HFFc6 (cell line): ENCODE results near the gene CHAT. TPM values are rescaled to one million over a fixed set of nuclear protein-coding genes. Genes with fewer than 3 reads are reported as not detected.

Experiments
- DNase-seq: peaks from one replicate; pipeline ENCODE4 v3.0.0-alpha.2; 2018
- H3K27ac Mint-ChIP-seq: 2 replicates; pipeline ENCODE4 v1.8.0; 2020; ENCODE audit warnings: mild to moderate bottlenecking, mixed read lengths
- H3K27me3 Mint-ChIP-seq: 2 replicates; pipeline ENCODE4 v1.8.0; 2021; ENCODE audit warnings: mild to moderate bottlenecking, moderate library complexity, mixed read lengths; ENCODE audit not compliant: insufficient read depth
- H3K36me3 Mint-ChIP-seq: 2 replicates; pipeline ENCODE4 v1.8.0; 2021; ENCODE audit warnings: low read depth, mixed read lengths
- H3K4me1 Mint-ChIP-seq: 2 replicates; pipeline ENCODE4 v1.8.0; 2020; ENCODE audit warnings: low read depth, mixed read lengths
- H3K4me3 Mint-ChIP-seq: 2 replicates; pipeline ENCODE4 v1.8.0; 2020; ENCODE audit warnings: mild to moderate bottlenecking, moderate library complexity, mixed read lengths
- H3K9me3 Mint-ChIP-seq: 2 replicates; pipeline ENCODE4 v1.8.0; 2020; ENCODE audit warnings: mild to moderate bottlenecking, mixed read lengths
- CTCF ChIP-seq: fragments of 200-600 bp; sonication (generic); IDR thresholded peaks from 2 replicates; pipeline ENCODE4 v1.5.0; 2021; ENCODE audit warnings: antibody characterized with exemption, mild to moderate bottlenecking
- total RNA-seq, 6 experiments: library from RNA; stranded (reverse); fragmentation: NEBNext Ultra II Directional; extraction: Animal tissue kit (Norgen Biotek cat#: 25700); gene quantifications; 2 replicates in 1 of 6; 3 replicates in 5 of 6; pipeline ENCODE4 v1.2.3, GENCODE V29; 2021

CHAT gene
- total RNA-seq, 6 experiments from 2014 or later: not detected

GRCh38 chr10:49633327-49634068 is 19.7 kb downstream of the CHAT start:
- H3K27me3 Mint-ChIP-seq: peaks cover 28% of the 10 kb centered on the region

GRCh38 chr10:49634069-49634660 is 20.3 kb downstream of the CHAT start:
- H3K4me3 Mint-ChIP-seq: no peak overlapping the region
- peaks cover 28% of the 10 kb centered on the region for H3K27me3 Mint-ChIP-seq
- H3K27ac Mint-ChIP-seq: no peak overlapping the region
- TF ChIP-seq CTCF: no peak
- no peaks in the 10 kb centered on the region for H3K4me1 Mint-ChIP-seq
- no peaks in the 10 kb centered on the region for H3K9me3 Mint-ChIP-seq
- DNase-seq: no peak
- H3K36me3 Mint-ChIP-seq: no peaks in the 10 kb centered on the region

More at GRCh38 chr10:49633327-49634068, 19.7 kb downstream of the CHAT start:
- H3K9me3 Mint-ChIP-seq: no peaks in the 10 kb centered on the region
- no peak for TF ChIP-seq CTCF
- no peaks in the 10 kb centered on the region for H3K36me3 Mint-ChIP-seq
- no peak overlapping the region for H3K27ac Mint-ChIP-seq
- no peak for DNase-seq
- no peaks in the 10 kb centered on the region for H3K4me1 Mint-ChIP-seq
- no peak overlapping the region for H3K4me3 Mint-ChIP-seq

- no peak for TF ChIP-seq CTCF
- no peak overlapping the region for H3K27ac Mint-ChIP-seq
- H3K27me3 Mint-ChIP-seq: peaks cover 46% of the 10 kb centered on the region
- H3K4me3 Mint-ChIP-seq: no peak overlapping the region
- H3K36me3 Mint-ChIP-seq: no peaks in the 10 kb centered on the region
- DNase-seq: no peak
- no peaks in the 10 kb centered on the region for H3K4me1 Mint-ChIP-seq
- H3K9me3 Mint-ChIP-seq: no peaks in the 10 kb centered on the region
Measured at GRCh38 chr10:49642311-49642710, 28.5 kb downstream of the CHAT start.

- Mint-ChIP-seq H3K4me1 (no peaks in the 10 kb centered on the region), H3K27ac (no peak overlapping the region), H3K9me3 (no peaks in the 10 kb centered on the region), H3K36me3 (no peaks in the 10 kb centered on the region), H3K4me3 (no peak overlapping the region), H3K27me3 (peaks cover 44% of the 10 kb centered on the region)
- no peak for TF ChIP-seq CTCF
- no peak for DNase-seq
Measured at GRCh38 chr10:49643241-49644034, 29.6 kb downstream of the CHAT start.

- Mint-ChIP-seq H3K4me1 (no peaks in the 10 kb centered on the region), H3K9me3 (no peaks in the 10 kb centered on the region), H3K36me3 (no peaks in the 10 kb centered on the region), H3K27ac (no peak overlapping the region), H3K4me3 (no peak overlapping the region), H3K27me3 (peaks cover 48% of the 10 kb centered on the region)
- no peak for TF ChIP-seq CTCF
- DNase-seq: no peak
Measured at GRCh38 chr10:49644035-49644646, 30.3 kb downstream of the CHAT start.
